HepG2 (cell line): Measurements from ENCODE around the gene PRMT5. TPM values are rescaled to one million over a fixed set of nuclear protein-coding genes. Genes with fewer than 3 reads are reported as not detected.
A peak's percentile ranks its signal among the peaks of the same experiment; 100 is the strongest.

Experiments
- AKAP8 ChIP-seq: sonication (generic); formaldehyde crosslinking; IDR thresholded peaks from 2 replicates; pipeline ENCODE4 v1.5.1; 2020; ENCODE audit warnings: mild to moderate bottlenecking, missing genetic modification reagents
- ATF6 ChIP-seq: sonication (generic); formaldehyde crosslinking; conservative IDR thresholded peaks from 2 replicates; pipeline ENCODE4 v1.4.0; 2020; ENCODE audit warnings: missing genetic modification reagents
- HOXD1 ChIP-seq: sonication (generic); formaldehyde crosslinking; IDR thresholded peaks from 2 replicates; pipeline ENCODE4 v1.5.0; 2020; ENCODE audit warnings: missing genetic modification reagents
- MLXIP ChIP-seq: sonication (generic); formaldehyde crosslinking; IDR thresholded peaks from 2 replicates; pipeline ENCODE4 v1.9.0; 2021; ENCODE audit warnings: missing genetic modification reagents, borderline replicate concordance
- ZBED4 ChIP-seq: sonication (generic); formaldehyde crosslinking; IDR thresholded peaks from 2 replicates; pipeline ENCODE4 v1.4.0; 2020; ENCODE audit warnings: missing genetic modification reagents, borderline replicate concordance
- ZNF318 ChIP-seq: sonication (generic); formaldehyde crosslinking; IDR thresholded peaks from 2 replicates; pipeline ENCODE4 v1.4.0; 2020; ENCODE audit warnings: mild to moderate bottlenecking, missing genetic modification reagents
- ZNF329 ChIP-seq: sonication (generic); formaldehyde crosslinking; IDR thresholded peaks from 2 replicates; pipeline ENCODE4 v1.9.0; 2021; ENCODE audit warnings: low read depth, mild to moderate bottlenecking, missing genetic modification reagents
- ZNF367 ChIP-seq: sonication (generic); formaldehyde crosslinking; IDR thresholded peaks from 2 replicates; pipeline ENCODE4 v1.4.0; 2020; ENCODE audit warnings: missing genetic modification reagents, borderline replicate concordance
- ZNF563 ChIP-seq: sonication (generic); formaldehyde crosslinking; IDR thresholded peaks from 2 replicates; pipeline ENCODE4 v1.8.0; 2022; ENCODE audit warnings: mild to moderate bottlenecking, moderate library complexity, missing genetic modification reagents
- polyA plus RNA-seq, 8 experiments: library from polyadenylated mRNA; depleted of rRNA in 3 of 8; stranded (reverse) in 7 of 8; unstranded in 1 of 8; fragments of >200 nt; fragmentation: Illumina TruSeq in 4 of 8; extraction: Trizol in 4 of 8; gene quantifications; 2 replicates each; pipeline versions ENCODE4 v1.2.1 to v1.2.3, GENCODE V29; 2011 to 2016; ENCODE audit warnings: low read depth in 4 of 8, missing spikeins in 1 of 8, mixed read lengths in 1 of 8; ENCODE audit not compliant: insufficient read depth in 1 of 8
- total RNA-seq, 5 experiments: library from RNA; depleted of rRNA; stranded (reverse); fragments of >200 nt; fragmentation: Illumina TruSeq; extraction: Trizol; gene quantifications; 2 replicates each; pipeline ENCODE4 v1.2.3, GENCODE V29; 2016; ENCODE audit warnings: low read depth in 1 of 5

The PRMT5 gene
- total and polyA plus RNA-seq, 2 of the 13 experiments (the other 11 are each of a cell fraction or from before 2014, with no cell fraction given) = 210 to 354 TPM

- TF ChIP-seq ZNF318 (CRISPR knock-in tag) (no peak), ZNF329 (CRISPR knock-in tag) (peak; percentile 45; the same call in 1 of the 2 replicates), ZBED4 (no peak), MLXIP (no peak), HOXD1 (no peak), ZNF367 (CRISPR knock-in tag) (0 out of 2 replicates have a peak, but pooled peaks have one; percentile 23), ATF6 (CRISPR knock-in tag) (0 out of 2 replicates have a peak, but pooled peaks have one; percentile 62), ZNF563 (CRISPR knock-in tag) (0 out of 2 replicates have a peak, but pooled peaks have one; percentile 6), AKAP8 (no peak)
Observed at GRCh38 chr14:22928237-22929103, 706 bp downstream of the PRMT5 start (continued).
